Measurements from ENCODE around the gene SSU72.
"Not testable (repeated sequence)": the region's sequence is repeated elsewhere in the genome, so short reads cannot be mapped to it uniquely, and the experiment has no call there.

GRCh38 chr1:1513675-1514074 lies 61.0 kb downstream of the SSU72 start:
- TF ChIP-seq EP300, CTCF (IDR thresholded peaks at IDR 0.05): not testable (repeated sequence)

All from stomach (tissue), 4 donors.